Neural cell (in vitro differentiated cells): ENCODE data around the gene DYNLRB1. TPM values are rescaled to one million over a fixed set of nuclear protein-coding genes. Genes with fewer than 3 reads are reported as not detected.

ENCODE experiments used
- H2AFZ ChIP-seq: fragments of 200-600, 300-800 bp; sonication (generic), shearing (Covaris generic); 2 replicates; pipeline ENCODE4 v1.6.0; 2014; ENCODE audit warnings: low read depth, mild to moderate bottlenecking, antibody characterized with exemption, low read length, moderate library complexity
- H3F3A ChIP-seq: fragments of 200-600 bp; shearing (Covaris generic); 2 replicates; pipeline ENCODE4 v1.6.1; 2016; ENCODE audit warnings: mild to moderate bottlenecking, moderate library complexity, mixed read lengths, antibody characterized with exemption, low read length; ENCODE audit not compliant: insufficient read depth, poor library complexity, severe bottlenecking
- H3K27ac ChIP-seq: fragments of 200-600, 300-800 bp; sonication (generic), shearing (Covaris generic); 2 replicates; pipeline ENCODE4 v1.5.1; 2014; ENCODE audit warnings: mild to moderate bottlenecking, low read length, moderate library complexity
- H3K27me3 ChIP-seq: fragments of 300-800, 200-600 bp; sonication (generic), shearing (Covaris generic); 2 replicates; pipeline ENCODE4 v1.6.0; 2014; ENCODE audit warnings: mild to moderate bottlenecking, low read depth, low read length, moderate library complexity; ENCODE audit not compliant: insufficient read depth
- H3K36me3 ChIP-seq: fragments of 300-800, 200-600 bp; sonication (generic), shearing (Covaris generic); 2 replicates; pipeline ENCODE4 v1.5.1; 2014; ENCODE audit warnings: mild to moderate bottlenecking, antibody characterized with exemption, low read length, moderate library complexity; ENCODE audit not compliant: insufficient read depth
- H3K4me2 ChIP-seq: fragments of 300-800, 200-600 bp; sonication (generic), shearing (Covaris generic); 2 replicates; pipeline ENCODE4 v1.6.0; 2014; ENCODE audit warnings: mild to moderate bottlenecking, low read length
- H3K4me3 ChIP-seq: fragments of 300-800, 200-600 bp; sonication (generic), shearing (Covaris generic); 2 replicates; pipeline ENCODE4 v1.5.1; 2014; ENCODE audit warnings: mild to moderate bottlenecking, low read length, moderate library complexity
- H3K79me2 ChIP-seq: fragments of 200-600 bp; shearing (Covaris generic); replicated peaks from 2 replicates; pipeline ENCODE4 v1.6.0; 2014; ENCODE audit warnings: mild to moderate bottlenecking, low read length, moderate library complexity; ENCODE audit not compliant: insufficient read depth
- H3K9ac ChIP-seq: fragments of 300-800, 200-600 bp; sonication (generic), shearing (Covaris generic); 2 replicates; pipeline ENCODE4 v1.6.1; 2016; ENCODE audit warnings: mild to moderate bottlenecking, low read length, mixed read lengths
- H3K9me2 ChIP-seq: fragments of 200-600 bp; shearing (Covaris generic); 2 replicates; pipeline ENCODE4 v1.6.1; 2016; ENCODE audit warnings: mild to moderate bottlenecking, low read length, mixed read lengths; ENCODE audit not compliant: insufficient read depth
- H3K9me3 ChIP-seq: fragments of 200-600, 300-800 bp; sonication (generic), shearing (Covaris generic); 2 replicates; pipeline ENCODE4 v1.6.1; 2016; ENCODE audit warnings: mild to moderate bottlenecking, mixed run types, low read length, moderate library complexity, mixed read lengths
- H4K20me1 ChIP-seq: fragments of 200-600 bp; shearing (Covaris generic); 2 replicates; pipeline ENCODE4 v1.6.1; 2016; ENCODE audit warnings: mild to moderate bottlenecking, mixed run types; ENCODE audit not compliant: insufficient read depth
- CTCF ChIP-seq: fragments of 450-650 bp; IDR thresholded peaks from 2 replicates; pipeline ENCODE4 v1.5.1; 2014; ENCODE audit warnings: antibody characterized with exemption, mild to moderate bottlenecking, moderate library complexity; ENCODE audit not compliant: poor library complexity, severe bottlenecking
- EP300 ChIP-seq: fragments of 450-650 bp; conservative IDR thresholded peaks from 2 replicates; pipeline ENCODE4 v1.6.1; 2014; ENCODE audit warnings: antibody characterized with exemption, mild to moderate bottlenecking, moderate library complexity; ENCODE audit not compliant: poor library complexity, severe bottlenecking
- EZH2 ChIP-seq: fragments of 200-600, 300-800 bp; shearing (Covaris generic), sonication (generic); IDR thresholded peaks from 2 replicates; pipeline ENCODE4 v1.6.1; 2014; ENCODE audit warnings: antibody characterized with exemption, low read length, borderline replicate concordance, mild to moderate bottlenecking; ENCODE audit not compliant: insufficient read depth, poor library complexity, severe bottlenecking
- MXI1 ChIP-seq: fragments of 450-650 bp; conservative IDR thresholded peaks from 2 replicates; pipeline ENCODE4 v1.6.1; 2014; ENCODE audit warnings: antibody characterized with exemption, mild to moderate bottlenecking; ENCODE audit not compliant: poor library complexity, severe bottlenecking
- POLR2AphosphoS5 ChIP-seq: IDR thresholded peaks from 2 replicates; pipeline ENCODE4 v1.6.1; 2012
- RAD21 ChIP-seq: fragments of 450-650 bp; conservative IDR thresholded peaks from 2 replicates; pipeline ENCODE4 v1.6.1; 2014; ENCODE audit warnings: antibody characterized with exemption, mild to moderate bottlenecking, moderate library complexity
- REST ChIP-seq: IDR thresholded peaks from 2 replicates; pipeline ENCODE4 v1.6.1; 2012; ENCODE audit warnings: borderline replicate concordance
- SMC3 ChIP-seq: fragments of 450-650 bp; conservative IDR thresholded peaks from 2 replicates; pipeline ENCODE4 v1.6.1; 2014; ENCODE audit warnings: antibody characterized with exemption, mild to moderate bottlenecking, moderate library complexity; ENCODE audit not compliant: poor library complexity
- TAF1 ChIP-seq: IDR thresholded peaks from 2 replicates; pipeline ENCODE4 v1.6.1; 2012; ENCODE audit warnings: low read depth
- polyA plus RNA-seq: library from polyadenylated mRNA; depleted of rRNA; stranded (reverse); fragments of >200 nt; gene quantifications from 2 replicates; pipeline ENCODE4 v1.2.3, GENCODE V29; 2014

The DYNLRB1 gene
- polyA plus RNA-seq, 1 donor from 2014 or later, result 103 TPM

DNA sequence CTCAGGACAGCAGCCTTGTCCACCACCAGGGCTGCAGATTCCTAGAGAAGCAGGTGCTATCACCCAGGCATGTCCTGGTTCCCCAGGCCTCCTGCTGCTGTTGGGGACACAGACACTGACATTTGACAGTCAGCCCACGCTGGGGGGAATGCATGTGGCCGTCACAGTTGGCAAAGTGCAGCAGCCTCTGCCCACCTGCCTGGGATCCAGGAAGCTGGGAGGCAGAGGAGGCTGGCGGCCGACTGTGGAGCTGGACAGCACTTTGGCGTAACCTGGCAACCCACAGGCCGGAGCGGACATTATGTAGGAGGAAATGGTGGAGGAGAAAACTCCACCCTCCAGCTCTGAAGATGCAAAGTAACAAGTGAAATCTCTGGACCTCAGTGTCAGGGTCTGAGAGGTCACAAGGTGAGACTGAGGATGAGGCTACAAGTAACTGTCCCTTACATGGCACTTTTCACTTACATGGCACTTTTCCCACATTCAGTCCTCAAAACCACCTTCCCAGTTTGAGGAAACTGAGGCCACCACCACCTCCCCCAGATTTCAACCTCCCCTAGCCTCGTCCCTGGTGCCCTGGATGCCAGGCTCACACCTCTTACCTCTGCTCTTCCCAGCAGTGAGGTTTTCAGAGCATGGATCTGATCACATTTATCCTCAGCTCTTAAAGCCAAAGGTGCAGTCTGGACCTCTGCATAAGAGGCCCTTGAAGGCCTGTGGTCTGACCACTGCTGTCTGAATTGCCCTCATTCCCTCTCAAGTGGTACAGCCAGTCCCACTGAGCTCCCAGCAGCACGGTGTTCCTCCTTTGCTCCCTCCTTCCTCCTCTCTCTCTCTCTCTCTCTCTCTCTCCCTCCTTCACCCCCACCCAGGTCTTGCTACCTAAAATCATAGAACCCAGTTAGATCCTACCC is 51.0 kb downstream of the DYNLRB1 start:
- Histone ChIP-seq H3K4me2 (no peak overlapping the region), H3K27ac (no peak overlapping the region)
- TF ChIP-seq REST, result no peak
- no peak for TF ChIP-seq EP300
- no peak for TF ChIP-seq RAD21
- no peak for TF ChIP-seq SMC3
- TF ChIP-seq POLR2AphosphoS5, result no peak
- no peak for TF ChIP-seq EZH2
- TF ChIP-seq CTCF, result no peak
- TF ChIP-seq MXI1, result no peak
- no peak for TF ChIP-seq TAF1

DNA sequence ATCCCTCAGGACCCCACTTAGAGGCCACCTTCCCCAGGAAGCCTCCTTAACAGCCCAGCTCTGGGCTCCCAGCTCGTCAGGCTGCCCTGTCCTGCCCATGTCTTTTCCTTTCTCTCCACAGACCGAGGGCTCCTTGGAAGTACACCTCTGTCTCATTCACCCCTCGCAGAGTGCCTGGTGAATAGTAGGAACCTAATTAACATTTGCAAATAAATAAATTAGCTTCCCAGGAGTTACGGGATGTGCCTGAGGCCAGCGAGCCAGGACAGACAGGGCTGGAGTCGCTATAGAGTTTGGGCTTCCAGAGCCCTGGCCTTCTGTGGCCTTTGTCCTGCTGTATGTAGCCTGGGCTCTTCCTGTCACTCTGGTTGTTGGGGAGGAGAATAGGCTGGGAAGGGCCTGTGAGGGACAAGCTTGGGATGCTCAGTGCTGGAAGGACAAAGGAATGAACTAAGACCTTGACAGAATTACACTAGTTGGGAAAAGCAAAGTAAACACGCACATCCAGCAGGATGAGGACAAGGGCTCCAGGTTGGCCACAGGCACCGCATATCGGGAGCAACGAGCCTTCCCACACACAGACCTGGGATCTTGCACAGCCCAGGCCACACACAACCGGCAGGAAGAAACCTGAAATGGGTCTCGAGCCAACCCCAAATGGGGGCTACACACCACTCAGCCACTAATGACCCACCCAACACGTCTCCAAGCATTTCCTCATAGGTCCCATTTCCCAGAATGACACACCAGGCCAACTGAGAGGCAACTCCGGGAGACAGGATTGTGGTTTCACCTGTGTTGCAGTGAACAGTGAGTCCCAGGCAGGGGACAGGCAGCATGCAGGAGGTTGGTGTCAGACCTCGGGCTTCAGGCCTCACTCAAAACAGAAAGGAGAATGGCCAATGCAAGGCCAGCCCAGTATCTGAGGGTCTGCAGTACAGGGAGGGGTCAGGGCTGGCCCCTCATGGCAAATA is 52.0 kb downstream of the DYNLRB1 start:
- H3K36me3 ChIP-seq, result no peaks in the 10 kb centered on the region
- H2AFZ ChIP-seq, result no peak overlapping the region
- no peak for TF ChIP-seq CTCF
- no peaks in the 10 kb centered on the region for H3K9me3 ChIP-seq
- no peaks in the 10 kb centered on the region for H4K20me1 ChIP-seq
- no peaks in the 10 kb centered on the region for H3K27me3 ChIP-seq
- no peaks in the 10 kb centered on the region for H3K79me2 ChIP-seq
- H3K27ac ChIP-seq, result no peak overlapping the region
- no peaks in the 10 kb centered on the region for H3F3A ChIP-seq
- H3K4me3 ChIP-seq, result no peak overlapping the region
- no peaks in the 10 kb centered on the region for H3K9me2 ChIP-seq
- H3K4me2 ChIP-seq, result no peak overlapping the region
- H3K9ac ChIP-seq, result no peak overlapping the region

More for the DNA sequence above, 51.0 kb downstream of the DYNLRB1 start:
- no peaks in the 10 kb centered on the region for H4K20me1 ChIP-seq
- no peaks in the 10 kb centered on the region for H3K36me3 ChIP-seq
- no peaks in the 10 kb centered on the region for H3K27me3 ChIP-seq
- H3K9me2 ChIP-seq, result no peaks in the 10 kb centered on the region
- no peak overlapping the region for H2AFZ ChIP-seq
- no peaks in the 10 kb centered on the region for H3K9me3 ChIP-seq
- no peak overlapping the region for H3K9ac ChIP-seq
- no peaks in the 10 kb centered on the region for H3F3A ChIP-seq
- no peak overlapping the region for H3K4me3 ChIP-seq
- H3K79me2 ChIP-seq, result no peaks in the 10 kb centered on the region
